Esophagus squamous epithelium (tissue), 4 donors: ENCODE results near the gene PGP.

Experiments used
- POLR2A ChIP-seq, 4 donors: fragments of 450-650 bp; IDR thresholded peaks; one replicate each; pipeline ENCODE4 v1.6.1; 2017; ENCODE audit warnings: antibody characterized with exemption in 4 of 4, mild to moderate bottlenecking in 4 of 4, moderate library complexity in 3 of 4
- TF ChIP-seq, protein P1 (sequence below), 6 experiments: fragments of 450-650 bp in 4 of 6; fragments of 200-600 bp in 2 of 6; sonication (generic) in 2 of 6; IDR thresholded peaks; one replicate each; pipeline ENCODE4 v1.5.1; 2016 to 2019; ENCODE audit warnings: antibody characterized with exemption in 6 of 6, mild to moderate bottlenecking in 4 of 6, moderate library complexity in 4 of 6

DNA sequence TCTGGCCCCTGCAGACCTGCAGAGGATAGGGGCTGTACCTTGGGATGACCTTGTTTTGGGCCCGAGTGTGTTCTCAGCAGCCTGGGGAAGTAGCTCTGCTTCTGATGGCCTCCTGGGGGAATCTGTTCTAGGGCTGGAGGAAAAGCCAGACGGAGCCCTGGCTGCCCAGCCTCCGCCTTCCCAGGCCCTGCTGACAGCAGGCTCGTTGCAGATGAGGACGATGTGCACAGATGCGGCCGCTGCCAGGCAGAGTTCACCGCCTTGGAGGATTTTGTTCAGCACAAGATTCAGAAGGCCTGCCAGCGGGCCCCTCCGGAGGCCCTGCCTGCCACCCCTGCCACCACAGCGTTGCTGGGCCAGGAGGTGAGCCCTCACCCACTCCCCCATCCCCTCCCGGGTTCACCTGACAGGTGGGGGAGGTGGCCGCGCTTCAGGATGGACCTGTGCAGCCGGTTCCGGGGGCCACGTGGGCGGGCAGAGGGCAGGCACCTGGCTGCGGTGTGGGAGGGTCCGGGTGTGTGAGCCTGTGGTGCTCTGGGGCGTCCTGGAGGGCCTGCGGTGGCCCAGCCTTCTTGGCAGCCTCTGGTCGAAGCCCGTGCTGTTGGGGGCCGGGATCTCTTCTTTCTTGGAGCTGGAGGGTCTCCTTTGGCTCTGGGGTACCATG, 13.7 kb upstream of the PGP start:
- TF ChIP-seq, protein P1, sequence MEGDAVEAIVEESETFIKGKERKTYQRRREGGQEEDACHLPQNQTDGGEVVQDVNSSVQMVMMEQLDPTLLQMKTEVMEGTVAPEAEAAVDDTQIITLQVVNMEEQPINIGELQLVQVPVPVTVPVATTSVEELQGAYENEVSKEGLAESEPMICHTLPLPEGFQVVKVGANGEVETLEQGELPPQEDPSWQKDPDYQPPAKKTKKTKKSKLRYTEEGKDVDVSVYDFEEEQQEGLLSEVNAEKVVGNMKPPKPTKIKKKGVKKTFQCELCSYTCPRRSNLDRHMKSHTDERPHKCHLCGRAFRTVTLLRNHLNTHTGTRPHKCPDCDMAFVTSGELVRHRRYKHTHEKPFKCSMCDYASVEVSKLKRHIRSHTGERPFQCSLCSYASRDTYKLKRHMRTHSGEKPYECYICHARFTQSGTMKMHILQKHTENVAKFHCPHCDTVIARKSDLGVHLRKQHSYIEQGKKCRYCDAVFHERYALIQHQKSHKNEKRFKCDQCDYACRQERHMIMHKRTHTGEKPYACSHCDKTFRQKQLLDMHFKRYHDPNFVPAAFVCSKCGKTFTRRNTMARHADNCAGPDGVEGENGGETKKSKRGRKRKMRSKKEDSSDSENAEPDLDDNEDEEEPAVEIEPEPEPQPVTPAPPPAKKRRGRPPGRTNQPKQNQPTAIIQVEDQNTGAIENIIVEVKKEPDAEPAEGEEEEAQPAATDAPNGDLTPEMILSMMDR (IDR thresholded peaks at IDR 0.05), result no peak
- no peak for TF ChIP-seq POLR2A (IDR thresholded peaks at IDR 0.05)
